Caco-2 (cell line): Measurements from ENCODE around the gene EMP3. TPM values are rescaled to one million over a fixed set of nuclear protein-coding genes. Genes with fewer than 3 reads are reported as not detected.

Source experiments
- BruUV-seq: library from RNA; stranded (reverse); fragments of 400-500 nt; replicated peaks from 2 replicates; lab custom pipeline; 2021; lab: Mats Ljungman, UMichigan
- CTCF ChIA-PET: fragments of 300-600 bp; sonication (Branson Sonifier 250); formaldehyde crosslinking; loops from one replicate; lab custom pipeline; 2022; ENCODE audit warnings: antibody characterized with exemption; lab: Charles Lee
- POLR2A ChIA-PET: fragments of 300-600 bp; sonication (Branson Sonifier 250); formaldehyde crosslinking; loops from one replicate; lab custom pipeline; 2022; ENCODE audit warnings: antibody characterized with exemption; lab: Charles Lee
- DNase-seq, 2 experiments: peaks; one replicate each; pipeline versions ENCODE4 v3.0.0 to v3.0.0-alpha.2; 2020 to 2022
- H3K27me3 ChIP-seq: replicated peaks from 2 replicates; pipeline ENCODE4 v1.6.0; 2011; ENCODE audit warnings: low read length; ENCODE audit not compliant: control insufficient read depth, insufficient read depth
- H3K36me3 ChIP-seq: 2 replicates; pipeline ENCODE4 v1.5.1; 2011; ENCODE audit warnings: low read length; ENCODE audit not compliant: control insufficient read depth, insufficient read depth
- H3K4me1 ChIP-seq: fragments of 250-450 bp; sonication (Bioruptor Pico); 2 replicates; pipeline ENCODE4 v1.5.1; 2020; ENCODE audit warnings: mild to moderate bottlenecking
- H3K4me3 ChIP-seq: 2 replicates; pipeline ENCODE4 v1.5.1; 2011; ENCODE audit warnings: low read depth, mild to moderate bottlenecking, control low read depth, low read length
- H3K9me3 ChIP-seq: fragments of 250-450 bp; sonication (Bioruptor Pico); 2 replicates; pipeline ENCODE4 v1.5.1; 2020; ENCODE audit warnings: mild to moderate bottlenecking, moderate library complexity
- H3K27ac Mint-ChIP-seq: one replicate; pipeline ENCODE4 v1.8.0; 2022; ENCODE audit warnings: mixed read lengths; ENCODE audit not compliant: unreplicated experiment
- H3K27me3 Mint-ChIP-seq: one replicate; pipeline ENCODE4 v1.8.0; 2022; ENCODE audit warnings: mixed read lengths; ENCODE audit not compliant: insufficient read depth, unreplicated experiment
- H3K36me3 Mint-ChIP-seq: one replicate; pipeline ENCODE4 v1.8.0; 2022; ENCODE audit warnings: mild to moderate bottlenecking, mixed read lengths; ENCODE audit not compliant: insufficient read depth, unreplicated experiment
- H3K4me1 Mint-ChIP-seq: one replicate; pipeline ENCODE4 v1.8.0; 2022; ENCODE audit warnings: low read depth, mixed read lengths; ENCODE audit not compliant: unreplicated experiment
- H3K4me3 Mint-ChIP-seq: one replicate; pipeline ENCODE4 v1.8.0; 2022; ENCODE audit warnings: mild to moderate bottlenecking, moderate library complexity, mixed read lengths; ENCODE audit not compliant: unreplicated experiment
- H3K9me3 Mint-ChIP-seq: one replicate; pipeline ENCODE4 v1.8.0; 2022; ENCODE audit warnings: mixed read lengths; ENCODE audit not compliant: unreplicated experiment
- intact Hi-C: fragments of 100-400 bp; cut with micrococcal nuclease; formaldehyde crosslinking; loops from one replicate; pipeline ENCODE4 v1.10.0; 2022; ENCODE audit not compliant: unreplicated experiment
- total RNA-seq: library from RNA; stranded (reverse); gene quantifications from 2 replicates; pipeline ENCODE4 v1.2.3, GENCODE V29; 2022
- TF ChIP-seq, protein P1 (sequence below), 2 experiments: fragments of 200-600 bp in 1 of 2; IDR thresholded peaks; 1 replicate in 1 of 2; 2 replicates in 1 of 2; pipeline versions ENCODE4 v1.5.1 to v1.8.0; 2011 to 2022; ENCODE audit warnings: antibody characterized with exemption in 1 of 2, control low read depth in 1 of 2, inconsistent platforms in 1 of 2, low read depth in 1 of 2, low read length in 1 of 2, mild to moderate bottlenecking in 1 of 2, moderate library complexity in 1 of 2; ENCODE audit not compliant: insufficient read depth in 1 of 2, severe bottlenecking in 1 of 2, unreplicated experiment in 1 of 2

The EMP3 gene
- total RNA-seq, 1 experiment from 2014 or later = 6.8 TPM

DNA sequence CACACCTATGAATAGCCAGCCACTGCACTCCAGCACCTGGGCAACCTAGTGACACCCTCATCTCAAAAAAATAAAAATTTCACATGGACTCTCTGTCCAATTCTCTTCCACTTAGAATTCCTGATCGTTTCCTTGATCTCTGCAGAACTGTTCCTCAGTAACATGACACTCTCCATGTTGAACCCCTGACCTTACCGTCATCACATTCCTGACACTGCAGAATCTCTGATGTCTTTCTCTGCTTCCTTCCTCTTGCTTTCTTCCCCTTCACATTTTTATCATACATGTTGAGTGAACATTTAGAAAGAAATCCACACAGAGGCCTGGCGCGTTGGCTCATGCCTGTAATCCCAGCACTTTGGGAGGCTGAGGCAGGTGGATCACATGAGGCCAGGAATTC, 40.5 kb upstream of the EMP3 start:
- Histone ChIP-seq H3K27me3 (no peaks in the 10 kb centered on the region), H3K4me1 (no peaks in the 10 kb centered on the region), H3K9me3 (peaks cover 22% of the 10 kb centered on the region; the same call in 1 of the 2 replicates), H3K4me3 (no peak overlapping the region), H3K36me3 (peaks cover 6% of the 10 kb centered on the region)
- no TSS peak for BruUV-seq
- CTCF ChIA-PET = interaction anchor here (0.7 kb wide), 1 partner anchor 8 kb away, joined by 8 read pairs; no protein-coding TSS in a partner anchor
- TF ChIP-seq, protein P1, sequence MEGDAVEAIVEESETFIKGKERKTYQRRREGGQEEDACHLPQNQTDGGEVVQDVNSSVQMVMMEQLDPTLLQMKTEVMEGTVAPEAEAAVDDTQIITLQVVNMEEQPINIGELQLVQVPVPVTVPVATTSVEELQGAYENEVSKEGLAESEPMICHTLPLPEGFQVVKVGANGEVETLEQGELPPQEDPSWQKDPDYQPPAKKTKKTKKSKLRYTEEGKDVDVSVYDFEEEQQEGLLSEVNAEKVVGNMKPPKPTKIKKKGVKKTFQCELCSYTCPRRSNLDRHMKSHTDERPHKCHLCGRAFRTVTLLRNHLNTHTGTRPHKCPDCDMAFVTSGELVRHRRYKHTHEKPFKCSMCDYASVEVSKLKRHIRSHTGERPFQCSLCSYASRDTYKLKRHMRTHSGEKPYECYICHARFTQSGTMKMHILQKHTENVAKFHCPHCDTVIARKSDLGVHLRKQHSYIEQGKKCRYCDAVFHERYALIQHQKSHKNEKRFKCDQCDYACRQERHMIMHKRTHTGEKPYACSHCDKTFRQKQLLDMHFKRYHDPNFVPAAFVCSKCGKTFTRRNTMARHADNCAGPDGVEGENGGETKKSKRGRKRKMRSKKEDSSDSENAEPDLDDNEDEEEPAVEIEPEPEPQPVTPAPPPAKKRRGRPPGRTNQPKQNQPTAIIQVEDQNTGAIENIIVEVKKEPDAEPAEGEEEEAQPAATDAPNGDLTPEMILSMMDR (IDR thresholded peaks at IDR 0.05; ENCODE audit: insufficient read depth in 1 of 2, low read depth in 1 of 2, low read length in 1 of 2, severe bottlenecking in 1 of 2, unreplicated experiment in 1 of 2) = no peak
- Mint-ChIP-seq H3K27ac (no peak overlapping the region), H3K27me3 (no peaks in the 10 kb centered on the region), H3K4me3 (no peak overlapping the region), H3K4me1 (no peaks in the 10 kb centered on the region), H3K9me3 (no peaks in the 10 kb centered on the region), H3K36me3 (peaks cover 44% of the 10 kb centered on the region)
- POLR2A ChIA-PET = no interaction called here
- intact Hi-C loops = no loop called here
- DNase-seq = no peak

DNA sequence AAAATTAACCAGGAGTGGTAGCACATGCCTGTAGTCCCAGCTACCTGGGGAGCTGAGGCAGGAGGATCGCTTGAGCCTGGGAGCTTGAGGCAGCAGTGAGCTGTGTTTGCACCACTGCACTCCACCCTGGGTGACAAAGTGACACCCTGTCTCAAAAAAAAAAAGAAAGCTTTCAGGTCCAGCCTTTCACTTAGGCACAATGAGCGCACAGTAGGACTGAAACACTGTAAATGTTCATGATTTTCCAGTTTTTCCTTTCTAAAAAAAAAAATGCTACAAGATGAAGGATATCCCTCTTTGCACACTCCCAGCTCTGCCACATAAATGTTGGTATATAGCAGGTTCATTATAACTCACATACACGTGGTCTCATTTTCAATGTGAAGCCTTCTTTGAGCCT, 37.6 kb upstream of the EMP3 start:
- TF ChIP-seq, protein P1 (IDR thresholded peaks at IDR 0.05; ENCODE audit: insufficient read depth in 1 of 2, low read depth in 1 of 2, low read length in 1 of 2, severe bottlenecking in 1 of 2, unreplicated experiment in 1 of 2) = no peak
- Mint-ChIP-seq H3K27me3 (no peaks in the 10 kb centered on the region), H3K4me1 (no peaks in the 10 kb centered on the region), H3K9me3 (no peaks in the 10 kb centered on the region), H3K36me3 (peaks cover 38% of the 10 kb centered on the region), H3K27ac (no peak overlapping the region), H3K4me3 (no peak overlapping the region)
- intact Hi-C loops = no loop called here
- peaks cover 6% of the 10 kb centered on the region for H3K36me3 ChIP-seq
- H3K9me3 ChIP-seq = peaks cover 11% of the 10 kb centered on the region; the same call in 1 of the 2 replicates
- BruUV-seq = no TSS peak
- peaks cover 5% of the 10 kb centered on the region for H3K4me1 ChIP-seq
- H3K27me3 ChIP-seq = no peaks in the 10 kb centered on the region; the same call in 1 of the 2 replicates
- DNase-seq = no peak
- H3K4me3 ChIP-seq = no peak overlapping the region
- CTCF ChIA-PET = interaction anchor here (0.7 kb wide), 2 partner anchors 103 to 305 kb away, joined by 3 read pairs; partner anchors contain the start of gene KDELR1
- POLR2A ChIA-PET = no interaction called here

DNA sequence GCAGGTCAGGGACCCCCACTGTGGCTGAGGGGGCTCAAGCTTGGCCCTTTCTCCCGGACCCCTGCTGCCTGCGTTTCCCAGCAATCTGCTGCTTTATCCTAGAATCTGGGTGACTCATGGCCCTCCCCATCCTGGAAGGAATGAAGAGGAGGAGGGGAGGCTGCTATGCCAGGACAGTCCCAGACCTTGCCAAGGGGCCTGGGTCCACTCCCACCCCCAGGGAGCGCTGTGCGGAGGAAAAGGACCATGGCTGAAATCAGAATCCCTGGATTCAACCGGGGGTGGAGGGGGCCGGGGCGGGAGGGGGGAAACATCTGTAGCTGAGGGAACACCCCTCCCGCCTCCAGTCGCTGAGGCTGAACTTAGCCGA, 35.0 kb upstream of the EMP3 start:
- intact Hi-C loops = no loop called here
- Histone ChIP-seq H3K4me1 (peaks cover 7% of the 10 kb centered on the region), H3K9me3 (no peaks in the 10 kb centered on the region), H3K27me3 (no peaks in the 10 kb centered on the region; the same call in 1 of the 2 replicates), H3K36me3 (no peaks in the 10 kb centered on the region; the same call in 1 of the 2 replicates), H3K4me3 (no peak overlapping the region)
- Mint-ChIP-seq H3K4me3 (peak overlapping the region; percentile 82), H3K9me3 (no peaks in the 10 kb centered on the region), H3K4me1 (peaks cover 2% of the 10 kb centered on the region), H3K36me3 (peaks cover 14% of the 10 kb centered on the region), H3K27me3 (no peaks in the 10 kb centered on the region), H3K27ac (no peak overlapping the region)
- DNase-seq = peak in 1 of 2 experiments; percentile 46
- ChIA-PET CTCF (interaction anchor here (0.6 to 1.5 kb wide), 7 partner anchors 18 to 156 kb away, joined by 3 to 10 read pairs (median 4); no protein-coding TSS in a partner anchor), POLR2A (interaction anchor here (1.0 kb wide), 1 partner anchor 19 kb away, joined by 3 read pairs; no protein-coding TSS in a partner anchor)
- TF ChIP-seq, protein P1 (IDR thresholded peaks at IDR 0.05; ENCODE audit: insufficient read depth in 1 of 2, low read depth in 1 of 2, low read length in 1 of 2, severe bottlenecking in 1 of 2, unreplicated experiment in 1 of 2) = no peak
- BruUV-seq = no TSS peak
